Measurements from ENCODE around the gene SLC28A1.
"Not testable (repeated sequence)": the region's sequence is repeated elsewhere in the genome, so short reads cannot be mapped to it uniquely, and the experiment has no call there.

Gene SLC28A1

GRCh38 chr15:84913360-84913723, 28.9 kb downstream of the SLC28A1 start:
- no peak for DNase-seq

GRCh38 chr15:84914351-84914750, 29.9 kb downstream of the SLC28A1 start:
- DNase-seq, result no peak

- DNase-seq, result no peak
Measured at GRCh38 chr15:84914909-84915605, 30.6 kb downstream of the SLC28A1 start.

- no peak for DNase-seq
Measured at GRCh38 chr15:84915606-84915958, 31.1 kb downstream of the SLC28A1 start.

DNA sequence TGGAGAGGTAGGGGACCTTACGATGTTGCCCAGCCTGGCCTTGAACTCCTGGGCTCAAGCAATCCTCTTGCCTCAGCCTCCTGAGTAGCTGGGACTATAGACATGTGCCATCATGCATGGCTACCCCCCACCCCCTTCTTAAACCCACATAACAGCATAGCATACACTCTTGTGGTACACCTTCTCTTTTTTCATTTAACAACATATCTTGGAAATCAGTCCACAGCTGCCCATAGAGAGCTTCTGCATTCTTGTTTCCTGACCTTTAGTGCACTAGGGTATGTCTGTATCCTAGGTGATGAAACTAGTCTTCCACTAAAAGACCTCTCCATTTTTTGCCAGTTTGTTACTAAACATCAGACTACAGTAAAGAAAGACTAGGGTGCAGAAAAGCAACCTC, 33.0 kb downstream of the SLC28A1 start:
- no peak for DNase-seq

DNA sequence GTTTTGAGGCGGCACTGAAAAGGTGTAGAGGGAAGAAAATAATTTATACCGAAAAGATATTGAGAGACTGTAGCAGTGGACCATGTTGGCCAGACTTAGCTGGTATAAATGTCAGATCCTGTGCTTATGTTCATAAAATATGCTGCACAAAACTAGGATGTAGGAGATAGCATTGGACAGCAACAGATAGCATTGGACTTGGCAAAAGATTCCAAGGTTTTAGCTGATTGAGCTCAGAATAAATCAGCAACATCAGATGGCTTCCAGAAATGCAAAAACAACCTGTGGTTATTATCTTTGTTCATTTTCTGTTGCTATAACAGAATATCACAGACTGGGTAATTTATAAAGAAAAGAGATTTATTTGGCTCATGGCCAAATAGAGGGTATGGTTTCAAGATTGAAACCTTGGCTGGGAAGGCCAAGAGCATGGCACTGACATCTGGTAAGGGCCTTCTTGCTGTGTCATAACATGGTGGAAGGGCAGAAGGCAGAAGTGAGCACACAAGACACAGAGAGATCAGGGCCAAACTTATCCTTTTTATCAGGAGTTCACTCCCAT, 34.7 kb downstream of the SLC28A1 start:
- no peak for DNase-seq

DNA sequence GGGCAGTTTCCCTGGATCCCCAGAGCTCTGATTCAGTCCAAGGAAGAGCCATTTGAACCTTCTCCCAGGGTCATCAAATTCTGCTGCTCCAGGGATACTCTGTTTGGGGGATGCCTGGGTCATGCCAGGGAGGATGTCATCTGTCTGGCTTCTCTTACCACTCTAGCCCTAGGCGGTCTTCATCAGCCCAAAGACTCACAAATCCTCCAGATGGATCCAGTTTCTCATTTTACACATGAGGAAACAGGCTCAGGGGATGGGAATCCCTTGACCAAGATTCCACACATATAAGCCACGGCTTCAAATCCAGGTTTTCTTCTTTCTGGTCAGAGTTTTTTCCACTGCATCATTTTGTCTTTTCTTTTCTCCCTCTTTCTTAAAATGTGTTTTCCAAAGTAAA, 36.7 kb downstream of the SLC28A1 start:
- no peak for DNase-seq

- no peak for DNase-seq
Measured at GRCh38 chr15:84922530-84922929, 38.1 kb downstream of the SLC28A1 start.

DNA sequence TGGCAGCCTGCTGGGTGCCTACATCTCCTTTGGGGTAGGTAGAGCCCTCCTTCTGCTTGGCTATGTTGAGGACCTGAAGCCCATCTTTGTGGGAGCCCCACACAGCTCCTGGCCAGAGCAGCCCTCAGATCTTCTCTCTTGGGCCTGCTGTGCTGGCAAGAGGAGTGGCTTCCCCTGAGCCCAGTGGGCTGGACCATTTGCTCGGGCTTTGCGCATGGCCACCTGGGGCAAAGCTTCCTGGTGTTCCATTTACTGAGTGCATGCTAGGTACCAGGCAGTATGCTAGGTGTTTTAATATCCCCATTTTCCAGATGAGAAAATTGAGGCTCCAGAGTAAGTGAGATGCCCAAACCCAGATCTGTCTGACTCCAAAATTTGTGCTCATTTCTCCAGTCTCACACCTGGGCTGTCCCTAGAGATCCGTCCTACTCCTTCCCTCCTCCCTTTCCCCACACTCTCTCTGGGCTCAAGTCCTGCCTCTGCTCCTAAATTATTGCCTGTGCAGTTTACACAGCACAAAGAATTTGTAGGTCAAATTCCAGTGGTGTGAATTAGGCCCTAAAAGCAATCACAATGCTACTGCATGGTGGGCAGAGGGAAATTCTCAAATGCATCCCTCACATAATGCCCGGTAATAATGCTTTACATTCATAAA, 39.7 kb downstream of the SLC28A1 start:
- DNase-seq, result no peak

GRCh38 chr15:84924821-84925569, 40.5 kb downstream of the SLC28A1 start:
- DNase-seq, result not testable (repeated sequence)

DNA sequence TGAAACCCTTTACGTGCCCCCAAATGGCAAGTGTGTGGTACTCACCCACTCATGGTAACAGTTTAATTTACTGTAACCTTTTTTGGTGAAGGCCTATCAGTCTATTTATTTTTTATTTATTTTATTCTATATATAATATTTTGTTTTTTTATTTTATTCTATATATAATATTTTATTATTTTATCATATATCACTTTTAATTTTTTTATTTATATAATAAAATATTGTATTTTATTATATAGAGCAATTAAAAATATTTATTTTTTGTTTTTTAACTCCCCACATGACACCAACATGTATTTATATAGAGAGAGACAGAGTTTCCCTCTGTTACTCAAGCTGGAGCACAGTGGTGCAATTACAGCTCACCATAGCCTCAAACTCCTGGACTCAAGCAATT, 41.4 kb downstream of the SLC28A1 start:
- no peak for DNase-seq

DNA sequence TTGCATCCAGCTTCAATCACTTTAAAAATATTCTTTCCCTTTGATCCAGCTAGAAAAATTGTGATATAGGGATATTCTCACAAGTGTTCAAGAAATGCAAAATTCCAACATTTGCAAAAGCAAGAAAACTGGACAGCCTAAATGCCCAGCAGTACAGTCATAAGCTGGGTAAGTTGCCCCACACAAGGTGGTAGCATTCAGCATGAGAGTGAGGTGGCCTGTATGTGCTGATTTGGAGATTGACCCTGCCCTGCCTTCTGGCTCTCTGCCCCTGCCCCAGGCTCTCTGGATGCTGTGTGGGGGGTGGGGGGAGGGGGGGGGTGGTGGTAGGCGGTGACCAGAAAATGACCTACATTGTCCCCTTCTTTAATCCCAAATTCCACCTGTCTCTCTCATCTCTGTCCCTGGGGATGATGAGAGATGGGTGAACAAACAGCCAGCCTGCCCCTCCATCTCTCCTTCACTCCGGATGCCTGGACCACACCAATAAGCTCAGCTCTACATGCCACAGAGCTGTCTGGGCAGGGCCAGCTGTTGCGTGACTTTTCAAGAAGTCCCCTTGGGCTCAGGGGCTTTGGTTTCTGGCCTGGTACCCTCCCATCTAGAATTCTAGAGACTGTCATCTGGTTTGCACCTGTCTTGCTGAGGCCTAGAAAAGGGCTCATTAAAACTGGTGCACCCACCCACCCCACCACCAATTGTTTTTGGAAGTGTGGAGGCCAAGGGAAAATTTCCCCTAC, 42.2 kb downstream of the SLC28A1 start:
- no peak for DNase-seq

DNA sequence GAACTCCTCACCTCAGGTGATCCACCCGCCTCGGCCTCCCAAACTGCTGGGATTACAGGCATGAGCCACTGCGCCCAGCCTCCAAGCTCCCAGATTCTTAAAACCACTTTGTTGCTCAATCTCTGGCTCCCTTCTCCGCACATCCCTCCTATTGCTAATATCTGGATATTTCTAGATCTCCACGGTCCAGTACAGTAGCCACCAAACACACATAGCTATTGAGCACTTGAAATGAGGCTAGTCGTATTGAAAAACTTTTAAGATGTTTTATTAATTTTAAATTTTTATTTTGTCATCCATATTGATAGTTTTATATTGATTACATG, 44.3 kb downstream of the SLC28A1 start:
- no peak for DNase-seq

GRCh38 chr15:84929795-84930603, 45.5 kb downstream of the SLC28A1 start:
- no peak for DNase-seq

DNA sequence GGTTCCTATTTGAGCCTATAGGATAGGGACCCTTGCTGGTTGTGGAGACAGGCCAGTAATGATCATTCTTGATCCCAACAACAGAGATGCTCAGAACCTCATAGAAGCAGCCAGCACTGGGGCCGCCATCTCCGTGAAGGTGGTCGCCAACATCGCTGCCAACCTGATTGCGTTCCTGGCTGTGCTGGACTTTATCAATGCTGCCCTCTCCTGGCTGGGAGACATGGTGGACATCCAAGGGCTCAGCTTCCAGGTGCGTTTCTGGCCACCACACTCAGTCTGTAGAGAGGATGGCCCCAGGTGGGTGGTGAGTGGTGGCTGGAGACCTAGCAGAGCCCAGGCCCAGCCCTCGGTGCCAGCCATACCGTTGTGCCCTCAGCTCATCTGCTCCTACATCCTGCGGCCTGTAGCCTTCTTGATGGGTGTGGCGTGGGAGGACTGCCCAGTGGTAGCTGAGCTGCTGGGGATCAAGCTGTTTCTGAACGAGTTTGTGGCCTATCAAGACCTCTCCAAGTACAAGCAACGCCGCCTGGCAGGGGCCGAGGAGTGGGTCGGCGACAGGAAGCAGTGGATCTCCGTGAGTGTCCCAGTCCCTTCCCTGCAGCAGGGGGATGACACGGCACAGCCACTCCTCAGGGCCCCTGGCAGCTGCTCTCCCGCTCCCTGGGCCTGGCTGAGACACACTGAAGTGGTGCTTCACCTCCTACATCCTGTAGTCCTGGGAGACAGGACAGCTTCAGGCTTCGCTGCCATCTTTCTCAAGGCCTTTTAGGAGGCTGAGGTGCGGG, 50.7 kb downstream of the SLC28A1 start:
- no peak for DNase-seq

- no peak for DNase-seq
Measured at GRCh38 chr15:84937144-84937543, 52.7 kb downstream of the SLC28A1 start.

DNA sequence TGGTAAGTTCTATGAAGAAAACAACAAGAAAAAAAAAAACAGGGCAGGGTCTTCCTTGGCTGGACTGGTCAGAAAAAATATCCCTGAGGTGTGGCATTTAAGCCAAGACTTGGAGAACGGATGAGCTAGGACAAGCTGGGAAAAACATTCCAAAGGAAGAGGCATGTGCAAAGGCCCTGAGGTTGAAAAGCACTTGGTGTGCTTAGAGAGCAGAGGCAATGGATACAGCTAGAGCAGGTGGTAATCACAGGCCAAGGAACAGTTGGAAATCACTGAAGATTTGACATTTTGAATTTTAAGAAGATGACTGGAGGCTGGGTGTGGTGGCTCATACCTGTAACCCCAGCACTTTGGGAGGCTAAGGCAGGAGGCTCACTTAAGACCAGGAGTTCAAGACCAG, 54.3 kb downstream of the SLC28A1 start:
- DNase-seq, result no peak

DNA sequence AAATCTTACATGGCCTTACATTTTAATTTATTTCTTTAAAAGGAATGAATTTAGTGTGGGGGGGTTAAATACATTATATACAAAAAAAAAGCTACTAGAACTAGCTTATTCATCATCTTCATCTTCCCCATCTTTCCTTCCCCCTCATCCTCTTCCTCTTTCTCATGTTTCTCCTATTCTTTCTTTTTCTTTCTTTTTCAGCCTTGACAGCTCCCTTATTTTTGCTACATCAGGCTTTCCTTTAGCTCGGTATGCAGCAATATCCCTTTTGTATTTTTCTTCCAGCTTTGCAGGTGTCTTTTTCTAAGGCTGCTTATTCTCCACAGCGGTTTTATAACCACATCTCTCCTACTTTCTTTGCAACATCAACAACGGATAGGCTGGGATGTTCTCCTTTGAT, 55.9 kb downstream of the SLC28A1 start:
- DNase-seq, result no peak

- no peak for DNase-seq
Measured at GRCh38 chr15:84942456-84942855, 58.0 kb downstream of the SLC28A1 start.

GRCh38 chr15:84944311-84944710, 59.8 kb downstream of the SLC28A1 start:
- no peak for DNase-seq

DNA sequence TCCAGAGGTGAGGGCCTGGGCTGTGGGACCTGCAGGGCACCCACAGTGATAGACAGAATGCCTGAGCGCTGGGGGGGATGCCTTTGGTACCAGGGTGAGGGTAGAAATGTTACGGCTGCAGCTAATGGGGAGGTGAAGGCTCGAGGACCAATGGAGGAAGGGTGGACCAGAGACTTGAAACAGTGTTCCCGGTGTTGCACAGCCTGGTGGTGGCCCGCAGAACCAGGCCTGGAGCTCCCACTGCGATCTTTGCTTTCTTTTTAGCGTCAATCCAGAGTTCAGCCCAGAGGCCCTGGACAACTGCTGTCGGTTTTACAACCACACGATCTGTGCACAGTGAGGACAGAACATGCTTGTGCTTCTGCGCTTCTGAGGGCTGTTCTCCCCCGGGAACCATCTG, 60.4 kb downstream of the SLC28A1 start:
- no peak for DNase-seq
